SU-DHL-6 (cell line): Measurements from ENCODE around the gene ALG9.

Source experiments
- CTCF ChIP-seq: fragments of 200-600 bp; sonication (generic); IDR thresholded peaks from one replicate; pipeline ENCODE4 v1.5.1; 2017; ENCODE audit warnings: antibody characterized with exemption, mild to moderate bottlenecking, low read length, moderate library complexity; ENCODE audit not compliant: insufficient read depth, poor library complexity, severe bottlenecking
- EZH2phosphoT487 ChIP-seq: fragments of 200-600 bp; sonication (generic), shearing (Covaris generic); conservative IDR thresholded peaks from 2 replicates; pipeline ENCODE4 v1.6.1; 2018; ENCODE audit warnings: mild to moderate bottlenecking, antibody characterized with exemption, low read length, moderate library complexity, mixed read lengths

GRCh38 chr11:111782109-111782741 lies 89.2 kb downstream of the ALG9 start:
- no peak for TF ChIP-seq CTCF
- no peak for TF ChIP-seq EZH2phosphoT487
